Peyer's patch (tissue), 4 donors: ENCODE measurements around the gene PLEKHA7. TPM values are rescaled to one million over a fixed set of nuclear protein-coding genes. Genes with fewer than 3 reads are reported as not detected.

Experiments
- DNase-seq, 3 donors: peaks; one replicate each; pipeline ENCODE4 v3.0.0-alpha.2; 2017 to 2019
- H3K27ac ChIP-seq, 4 donors: fragments of 200-600 bp; sonication (generic); one replicate each; pipeline ENCODE4 v1.5.1; 2016 to 2019
- H3K27me3 ChIP-seq, 2 donors: fragments of 200-600 bp; sonication (generic); one replicate each; pipeline ENCODE4 v1.5.1; 2019
- H3K36me3 ChIP-seq, 3 donors: fragments of 200-600 bp; sonication (generic); one replicate each; pipeline ENCODE4 v1.5.1; 2016 to 2019
- H3K4me1 ChIP-seq, 4 donors: fragments of 200-600 bp; sonication (generic); one replicate each; pipeline ENCODE4 v1.5.1; 2016 to 2019
- H3K4me3 ChIP-seq, 4 donors: fragments of 200-600 bp; sonication (generic); 1 replicate in 3 of 4; 2 replicates in 1 of 4; pipeline ENCODE4 v1.5.1; 2016 to 2019; ENCODE audit warnings: mild to moderate bottlenecking in 1 of 4
- H3K9me3 ChIP-seq, 4 donors: fragments of 200-600 bp; sonication (generic); one replicate each; pipeline ENCODE4 v1.5.1; 2016 to 2019; ENCODE audit warnings: mild to moderate bottlenecking in 1 of 4
- POLR2A ChIP-seq, 2 donors: fragments of 450-650 bp; IDR thresholded peaks; one replicate each; pipeline ENCODE4 v1.5.1; 2017; ENCODE audit warnings: antibody characterized with exemption in 2 of 2, mild to moderate bottlenecking in 2 of 2, moderate library complexity in 2 of 2
- total RNA-seq, 4 donors: library from RNA; depleted of rRNA; stranded (reverse); fragments of >200 nt; gene quantifications; one replicate each; pipeline ENCODE4 v1.1.0, GENCODE V29; 2016
- TF ChIP-seq, protein P1 (sequence below), 6 experiments: fragments of 450-650 bp in 4 of 6; fragments of 200-600 bp in 2 of 6; sonication (generic) in 1 of 6; IDR thresholded peaks; one replicate each; pipeline ENCODE4 v1.5.1; 2017 to 2019; ENCODE audit warnings: antibody characterized with exemption in 6 of 6, mild to moderate bottlenecking in 3 of 6, moderate library complexity in 1 of 6

The PLEKHA7 gene
- total RNA-seq, 4 donors from 2014 or later: 129 to 211 (median 176) TPM

DNA sequence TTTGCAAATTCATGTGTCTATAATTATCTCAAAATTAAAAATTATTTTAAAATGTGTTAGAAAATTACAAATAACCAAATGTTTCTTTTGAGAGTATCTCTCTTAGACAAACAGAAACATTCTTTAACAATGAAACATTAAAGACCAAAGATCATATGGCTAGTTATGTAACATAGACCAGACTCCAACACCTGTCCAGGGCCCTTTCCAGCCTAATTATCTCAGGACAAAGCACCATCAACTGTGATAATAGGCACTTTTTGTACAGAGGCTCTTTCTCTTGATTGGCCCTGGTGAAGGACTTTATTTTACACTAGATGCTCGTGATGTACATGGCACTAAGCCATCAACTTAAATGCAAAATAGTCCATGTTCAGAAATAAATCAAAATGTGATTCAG lies 5.0 kb upstream of the PLEKHA7 start:
- TF ChIP-seq, protein P1, sequence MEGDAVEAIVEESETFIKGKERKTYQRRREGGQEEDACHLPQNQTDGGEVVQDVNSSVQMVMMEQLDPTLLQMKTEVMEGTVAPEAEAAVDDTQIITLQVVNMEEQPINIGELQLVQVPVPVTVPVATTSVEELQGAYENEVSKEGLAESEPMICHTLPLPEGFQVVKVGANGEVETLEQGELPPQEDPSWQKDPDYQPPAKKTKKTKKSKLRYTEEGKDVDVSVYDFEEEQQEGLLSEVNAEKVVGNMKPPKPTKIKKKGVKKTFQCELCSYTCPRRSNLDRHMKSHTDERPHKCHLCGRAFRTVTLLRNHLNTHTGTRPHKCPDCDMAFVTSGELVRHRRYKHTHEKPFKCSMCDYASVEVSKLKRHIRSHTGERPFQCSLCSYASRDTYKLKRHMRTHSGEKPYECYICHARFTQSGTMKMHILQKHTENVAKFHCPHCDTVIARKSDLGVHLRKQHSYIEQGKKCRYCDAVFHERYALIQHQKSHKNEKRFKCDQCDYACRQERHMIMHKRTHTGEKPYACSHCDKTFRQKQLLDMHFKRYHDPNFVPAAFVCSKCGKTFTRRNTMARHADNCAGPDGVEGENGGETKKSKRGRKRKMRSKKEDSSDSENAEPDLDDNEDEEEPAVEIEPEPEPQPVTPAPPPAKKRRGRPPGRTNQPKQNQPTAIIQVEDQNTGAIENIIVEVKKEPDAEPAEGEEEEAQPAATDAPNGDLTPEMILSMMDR (IDR thresholded peaks at IDR 0.05): no peak
- Histone ChIP-seq H3K27me3 (no peaks in the 10 kb centered on the region), H3K27ac (peak overlapping the region in 1 of 4 donors; percentile 78)

GRCh38 chr11:17015627-17016126 lies 1.5 kb upstream of the PLEKHA7 start:
- no peaks in the 10 kb centered on the region for H3K36me3 ChIP-seq
- peaks cover 0 to 5% (median 4%) of the 10 kb centered on the region in 4 donors for H3K4me1 ChIP-seq
- no peaks in the 10 kb centered on the region for H3K27me3 ChIP-seq
- H3K9me3 ChIP-seq: no peaks in the 10 kb centered on the region
- no peak for TF ChIP-seq POLR2A (IDR thresholded peaks at IDR 0.05)
- TF ChIP-seq, protein P1 (IDR thresholded peaks at IDR 0.05): no peak
- peak overlapping the region in 2 of 4 donors; percentile 96 to 97 for H3K27ac ChIP-seq
- H3K4me3 ChIP-seq: peak overlapping the region in 1 of 4 donors; percentile 95
- peak in 1 of 3 donors; percentile 57 for DNase-seq

More for the DNA sequence above, 5.0 kb upstream of the PLEKHA7 start:
- no peaks in the 10 kb centered on the region for H3K36me3 ChIP-seq
- peaks cover 0 to 5% (median 0%) of the 10 kb centered on the region in 4 donors for H3K4me1 ChIP-seq
- H3K4me3 ChIP-seq: no peak overlapping the region
- no peaks in the 10 kb centered on the region for H3K9me3 ChIP-seq
- no peak for DNase-seq

DNA sequence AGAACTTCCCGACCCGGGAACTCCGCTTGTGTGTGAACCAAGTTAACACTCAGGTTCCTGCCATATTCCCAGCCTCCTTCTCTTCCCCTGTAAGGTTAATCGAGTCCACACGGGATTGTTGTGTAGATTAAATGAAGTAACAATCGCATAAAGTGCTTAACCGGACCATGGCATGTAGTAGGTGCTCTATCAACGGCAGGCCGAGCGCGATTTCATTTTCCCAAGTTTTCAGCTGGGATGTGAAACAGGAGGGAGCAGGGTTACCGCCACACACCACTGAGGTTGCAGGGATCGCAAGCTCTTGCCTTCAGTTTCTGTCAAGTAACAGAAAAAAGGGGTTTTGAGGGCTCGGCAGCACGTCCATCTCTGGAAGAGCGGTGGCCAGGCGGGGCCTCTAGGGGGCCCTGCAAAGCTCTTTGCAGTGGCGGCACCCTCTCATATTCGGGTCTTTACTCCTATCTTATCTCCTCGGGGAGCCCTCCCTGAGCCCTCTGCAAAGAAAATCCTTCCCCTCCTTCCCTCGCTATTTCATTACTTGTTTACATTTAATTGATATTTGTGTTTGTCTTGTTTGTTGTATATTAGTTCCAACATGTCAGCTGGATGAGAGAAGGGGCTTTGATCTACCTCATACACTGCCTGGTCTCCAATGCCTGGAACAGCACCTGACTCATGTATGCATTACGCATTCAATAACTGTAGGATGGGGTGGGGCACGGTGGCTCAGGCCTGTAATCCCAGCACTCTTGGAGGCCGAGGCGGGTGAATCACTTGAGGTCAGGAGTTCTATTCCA lies 816 bp upstream of the PLEKHA7 start:
- no peaks in the 10 kb centered on the region for H3K36me3 ChIP-seq
- H3K9me3 ChIP-seq: no peaks in the 10 kb centered on the region
- H3K27ac ChIP-seq: peak overlapping the region in 3 of 4 donors; percentile 78 to 97 (median 96)
- DNase-seq: peak in 2 of 3 donors; percentile 68 to 81
- peaks cover 0 to 5% (median 4%) of the 10 kb centered on the region in 4 donors for H3K4me1 ChIP-seq
- H3K4me3 ChIP-seq: peak overlapping the region; percentile 70 to 97 (median 82)
- peak; percentile 39 to 76 for TF ChIP-seq POLR2A (IDR thresholded peaks at IDR 0.05)
- TF ChIP-seq, protein P1 (IDR thresholded peaks at IDR 0.05): peak in 4 of 6 experiments; percentile 21 to 44 (median 40)
- H3K27me3 ChIP-seq: no peaks in the 10 kb centered on the region

- Histone ChIP-seq H3K27ac (peak overlapping the region; percentile 31 to 97 (median 90)), H3K36me3 (no peaks in the 10 kb centered on the region), H3K27me3 (no peaks in the 10 kb centered on the region), H3K9me3 (no peaks in the 10 kb centered on the region), H3K4me1 (peaks cover 0 to 5% (median 4%) of the 10 kb centered on the region in 4 donors), H3K4me3 (peak overlapping the region; percentile 70 to 97 (median 82))
- TF ChIP-seq, protein P1 (IDR thresholded peaks at IDR 0.05): no peak
- TF ChIP-seq POLR2A (IDR thresholded peaks at IDR 0.05): peak in 1 of 2 donors; percentile 17
- peak in 2 of 3 donors; percentile 65 to 72 for DNase-seq
Observed at GRCh38 chr11:17013548-17014320, 480 bp downstream of the PLEKHA7 start.

DNA sequence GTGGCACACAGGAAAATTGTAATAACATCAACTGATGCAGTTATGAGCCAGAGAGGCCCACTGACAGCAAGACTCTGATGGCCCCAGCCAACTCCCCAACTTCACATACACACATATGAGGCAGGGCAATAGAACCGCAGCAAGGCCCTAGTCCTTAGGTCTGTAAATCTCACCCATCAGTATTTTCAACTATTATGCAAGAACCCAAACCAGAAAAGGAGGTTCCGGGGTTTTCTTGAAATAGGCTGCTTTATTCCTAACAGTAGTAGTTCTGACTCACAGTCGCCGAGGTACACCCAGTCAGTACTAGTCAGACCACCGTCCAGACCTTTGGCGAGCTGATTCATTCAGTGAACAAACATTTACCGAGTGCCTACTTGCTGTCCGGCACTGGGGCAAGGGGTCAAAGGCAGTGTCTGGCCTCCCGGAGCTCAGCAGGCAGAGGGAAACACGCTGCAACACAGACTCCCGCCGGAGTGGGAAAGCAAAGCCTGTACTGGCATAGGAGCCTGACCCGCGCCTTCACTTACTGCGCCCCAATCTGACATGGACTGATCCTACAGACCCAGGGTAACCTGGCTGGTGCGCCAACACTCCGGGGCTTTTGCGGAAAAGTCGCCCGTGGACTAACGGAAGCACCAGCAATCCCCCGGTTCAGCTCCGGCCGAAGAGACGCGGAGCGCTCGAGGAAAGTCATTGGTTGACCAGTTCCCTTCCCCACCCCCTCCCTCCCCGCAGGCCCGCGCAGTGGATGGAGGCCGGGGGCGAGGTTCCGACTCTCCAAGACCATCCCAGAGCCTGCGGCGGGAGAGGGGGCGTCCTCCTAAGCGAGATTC lies 1.3 kb downstream of the PLEKHA7 start:
- Histone ChIP-seq H3K9me3 (no peaks in the 10 kb centered on the region), H3K27ac (peak overlapping the region in 3 of 4 donors; percentile 85 to 97 (median 96)), H3K27me3 (no peaks in the 10 kb centered on the region), H3K4me1 (peaks cover 0 to 5% (median 4%) of the 10 kb centered on the region in 4 donors), H3K4me3 (peak overlapping the region; percentile 70 to 97 (median 82)), H3K36me3 (no peaks in the 10 kb centered on the region)
- TF ChIP-seq, protein P1 (IDR thresholded peaks at IDR 0.05): peak in 1 of 6 experiments; percentile 31
- peak; percentile 77 to 84 for TF ChIP-seq POLR2A (IDR thresholded peaks at IDR 0.05)
- peak in 2 of 3 donors; percentile 82 to 86 for DNase-seq
